Measurements from ENCODE around the gene STRBP. TPM values are rescaled to one million over a fixed set of nuclear protein-coding genes. Genes with fewer than 3 reads are reported as not detected.
A peak's percentile ranks its signal among the peaks of the same experiment; 100 is the strongest.
"Not testable (repeated sequence)": the region's sequence is repeated elsewhere in the genome, so short reads cannot be mapped to it uniquely, and the experiment has no call there.

STRBP gene
- total and polyA plus RNA-seq, 5 experiments from 2014 or later, result 18.2 to 35.0 (median 28.7) TPM

DNA sequence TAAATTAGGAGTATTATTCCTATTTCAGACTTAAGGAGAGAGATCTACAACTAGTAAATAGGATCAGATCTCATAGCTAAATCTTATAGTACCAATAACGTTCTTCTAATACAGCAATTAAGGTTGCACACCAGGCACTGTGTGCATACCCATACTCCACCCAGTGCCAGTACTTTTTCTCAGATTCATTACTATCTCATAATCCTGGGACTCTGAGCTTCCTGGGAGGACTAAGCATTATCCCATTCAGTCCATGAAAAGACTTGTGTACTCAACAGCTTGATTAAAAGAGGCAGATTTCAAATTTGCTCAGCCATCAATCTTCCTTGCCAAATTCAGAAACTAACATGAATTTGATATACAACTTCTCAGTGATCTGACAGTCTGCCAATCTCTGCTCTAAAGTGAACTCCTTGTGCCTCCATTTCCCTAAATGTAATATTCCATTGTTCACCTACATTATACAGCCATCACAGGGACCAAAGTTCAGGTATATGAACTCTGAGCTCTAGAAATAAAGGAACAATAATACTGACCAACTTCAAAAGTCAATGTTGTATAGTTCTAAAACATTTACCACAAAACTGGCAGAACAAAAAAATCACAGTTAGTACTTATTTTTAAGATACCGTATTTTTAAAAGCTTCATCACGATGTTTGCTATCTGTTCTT lies 7.2 kb downstream of the STRBP start:
- no peaks in the 10 kb centered on the region for H3K27me3 Mint-ChIP-seq
- H3K9me3 Mint-ChIP-seq, result no peaks in the 10 kb centered on the region
- no peak overlapping the region for H3K4me3 Mint-ChIP-seq
- peak overlapping the region in 3 of 10 donors; percentile 16 to 27 (median 17) for H3K27ac Mint-ChIP-seq
- peaks cover 0 to under 1% (median 0%) of the 10 kb centered on the region in 3 donors for H3K36me3 Mint-ChIP-seq
- POLR2A ChIA-PET, result no interaction called here
- DNase-seq, result no peak
- peaks cover 44 to 80% (median 72%) of the 10 kb centered on the region in 4 donors for H3K4me1 Mint-ChIP-seq
- ATAC-seq, result no peak

DNA sequence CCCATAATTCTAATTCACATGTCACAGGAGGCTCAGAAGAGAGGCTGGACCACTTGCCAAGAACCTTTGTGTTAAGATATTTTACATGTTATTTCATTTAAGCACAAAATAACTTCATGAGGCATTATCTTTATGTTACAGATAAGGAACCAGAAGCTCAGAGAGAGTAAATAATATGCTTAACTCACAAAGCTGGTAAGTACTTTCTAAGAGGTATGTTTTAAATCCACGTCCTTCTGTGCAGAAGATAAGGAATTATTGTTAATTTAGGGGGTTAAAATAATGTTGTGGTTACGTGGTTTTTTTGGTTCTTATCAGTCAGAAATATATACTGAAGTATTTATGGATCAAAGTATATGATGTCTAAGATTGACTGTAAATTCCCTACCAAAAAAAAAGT lies 8.0 kb downstream of the STRBP start:
- Mint-ChIP-seq H3K4me3 (no peak overlapping the region), H3K27ac (peak overlapping the region in 2 of 10 donors; percentile 41 to 47), H3K27me3 (no peaks in the 10 kb centered on the region), H3K4me1 (peaks cover 38 to 80% (median 65%) of the 10 kb centered on the region in 4 donors), H3K9me3 (no peaks in the 10 kb centered on the region), H3K36me3 (peaks cover 0 to 2% (median 0%) of the 10 kb centered on the region in 3 donors)
- DNase-seq, result no peak
- ATAC-seq, result no peak
- POLR2A ChIA-PET, result no interaction called here

DNA sequence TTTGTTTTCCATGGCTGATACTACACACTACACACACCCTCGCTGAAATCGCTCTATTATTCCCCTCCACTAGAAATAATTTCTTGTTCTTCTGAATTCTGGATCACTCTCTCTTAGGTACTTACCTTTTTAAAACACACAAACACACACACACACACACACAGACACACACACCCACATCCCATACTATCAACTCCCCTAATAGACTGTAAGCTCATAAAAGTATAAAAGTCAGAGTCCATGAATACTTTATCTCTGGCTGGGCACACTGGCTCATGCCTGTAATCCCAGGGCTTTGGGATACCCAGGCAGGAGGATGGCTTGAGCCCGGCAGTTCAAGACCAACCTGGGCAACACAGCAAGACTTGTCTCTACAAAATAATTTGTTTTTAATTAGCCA lies 11.1 kb downstream of the STRBP start:
- Mint-ChIP-seq H3K36me3 (peaks cover 0 to 2% (median 2%) of the 10 kb centered on the region in 3 donors), H3K4me3 (peak overlapping the region in 1 of 10 donors; percentile 34), H3K9me3 (no peaks in the 10 kb centered on the region), H3K4me1 (peaks cover 38 to 78% (median 52%) of the 10 kb centered on the region in 4 donors), H3K27me3 (no peaks in the 10 kb centered on the region), H3K27ac (no peak overlapping the region)
- no peak for DNase-seq
- POLR2A ChIA-PET, result interaction anchor here (0.7 kb wide), 1 partner anchor 28 kb away, joined by 5 read pairs; no protein-coding TSS in a partner anchor
- no peak for ATAC-seq

- H3K27ac Mint-ChIP-seq, result no peak overlapping the region
- DNase-seq, result no peak
- no peak for ATAC-seq
- POLR2A ChIA-PET, result interaction anchor here (0.5 kb wide), 1 partner anchor 90 kb away, joined by 3 read pairs; no protein-coding TSS in a partner anchor
- H3K36me3 Mint-ChIP-seq, result peaks cover 0 to 2% (median 2%) of the 10 kb centered on the region in 3 donors
- no peak overlapping the region for H3K4me3 Mint-ChIP-seq
- no peaks in the 10 kb centered on the region for H3K27me3 Mint-ChIP-seq
- H3K4me1 Mint-ChIP-seq, result peaks cover 36 to 74% (median 48%) of the 10 kb centered on the region in 4 donors
- no peaks in the 10 kb centered on the region for H3K9me3 Mint-ChIP-seq
Measured at GRCh38 chr9:123255718-123256117, 12.7 kb downstream of the STRBP start.

GRCh38 chr9:123253204-123253603 lies 15.2 kb downstream of the STRBP start:
- no peaks in the 10 kb centered on the region for H3K9me3 Mint-ChIP-seq
- POLR2A ChIA-PET, result no interaction called here
- ATAC-seq (no peak), DNase-seq (no peak)
- H3K27ac Mint-ChIP-seq, result no peak overlapping the region
- peaks cover 0 to 4% (median 2%) of the 10 kb centered on the region in 3 donors for H3K36me3 Mint-ChIP-seq
- peaks cover 20 to 65% (median 31%) of the 10 kb centered on the region in 4 donors for H3K4me1 Mint-ChIP-seq
- H3K27me3 Mint-ChIP-seq, result no peaks in the 10 kb centered on the region
- H3K4me3 Mint-ChIP-seq, result no peak overlapping the region

- Mint-ChIP-seq H3K4me1 (peaks cover 12 to 69% (median 28%) of the 10 kb centered on the region in 4 donors), H3K4me3 (no peak overlapping the region), H3K27ac (no peak overlapping the region), H3K9me3 (no peaks in the 10 kb centered on the region), H3K27me3 (no peaks in the 10 kb centered on the region), H3K36me3 (peaks cover 0 to 4% (median 2%) of the 10 kb centered on the region in 3 donors)
- POLR2A ChIA-PET, result no interaction called here
- ATAC-seq, result no peak
- DNase-seq, result no peak
Measured at GRCh38 chr9:123251741-123252140, 16.6 kb downstream of the STRBP start.

GRCh38 chr9:123251324-123251723 lies 17.1 kb downstream of the STRBP start:
- H3K4me3 Mint-ChIP-seq, result no peak overlapping the region
- H3K9me3 Mint-ChIP-seq, result no peaks in the 10 kb centered on the region
- peaks cover 10 to 70% (median 27%) of the 10 kb centered on the region in 4 donors for H3K4me1 Mint-ChIP-seq
- H3K36me3 Mint-ChIP-seq, result peaks cover 0 to 4% (median 2%) of the 10 kb centered on the region in 3 donors
- no peak for DNase-seq
- POLR2A ChIA-PET, result no interaction called here
- ATAC-seq, result no peak
- H3K27me3 Mint-ChIP-seq, result no peaks in the 10 kb centered on the region
- peak overlapping the region in 1 of 10 donors; percentile 49 for H3K27ac Mint-ChIP-seq

DNA sequence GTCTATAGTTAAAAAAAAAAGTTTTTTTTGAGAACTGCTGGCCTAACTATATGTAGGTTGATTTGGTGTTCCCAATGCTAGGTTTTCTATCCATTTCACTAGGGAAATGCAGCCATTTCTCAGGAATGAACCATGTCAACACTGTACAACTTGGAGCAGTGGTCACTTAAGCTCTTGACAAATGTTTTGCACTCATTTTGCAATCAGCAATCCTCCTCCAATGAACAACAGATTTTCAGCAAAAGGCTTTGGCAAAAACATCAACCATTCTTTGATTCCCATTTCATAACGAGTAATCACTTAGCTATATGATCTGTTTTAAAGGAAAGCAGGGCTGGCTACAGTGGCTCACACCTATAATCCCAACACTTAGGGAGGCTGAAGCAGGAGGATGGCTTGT lies 17.9 kb downstream of the STRBP start:
- Mint-ChIP-seq H3K27ac (no peak overlapping the region), H3K4me3 (no peak overlapping the region), H3K27me3 (no peaks in the 10 kb centered on the region), H3K4me1 (peaks cover 14 to 72% (median 33%) of the 10 kb centered on the region in 4 donors), H3K9me3 (no peaks in the 10 kb centered on the region), H3K36me3 (peaks cover 0 to 4% (median 0%) of the 10 kb centered on the region in 3 donors)
- POLR2A ChIA-PET, result no interaction called here
- DNase-seq (no peak), ATAC-seq (no peak)

DNA sequence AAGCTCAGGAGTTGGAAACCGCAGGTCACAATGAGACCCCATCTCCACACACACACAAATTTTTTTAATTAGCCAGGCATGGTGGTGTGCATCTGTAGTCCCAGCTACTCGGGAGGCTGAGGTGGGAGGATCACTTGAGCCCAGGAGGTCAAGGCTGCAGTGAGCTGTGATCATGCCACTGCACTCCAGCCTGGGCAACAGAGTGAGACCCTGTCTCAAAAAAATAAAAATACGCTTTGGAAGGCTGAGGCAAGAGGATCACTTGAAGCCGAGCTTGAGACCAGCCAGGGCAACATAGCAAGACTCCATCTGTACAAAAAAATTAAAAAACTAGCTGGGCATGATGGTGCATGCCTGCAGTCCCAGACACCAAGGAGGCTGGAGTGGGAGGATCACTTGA lies 19.2 kb downstream of the STRBP start:
- peaks cover 11 to 76% (median 41%) of the 10 kb centered on the region in 4 donors for H3K4me1 Mint-ChIP-seq
- DNase-seq, ATAC-seq, H3K4me3 Mint-ChIP-seq, H3K36me3 Mint-ChIP-seq, H3K27me3 Mint-ChIP-seq, H3K27ac Mint-ChIP-seq, POLR2A ChIA-PET, H3K9me3 Mint-ChIP-seq: not testable (repeated sequence)

DNA sequence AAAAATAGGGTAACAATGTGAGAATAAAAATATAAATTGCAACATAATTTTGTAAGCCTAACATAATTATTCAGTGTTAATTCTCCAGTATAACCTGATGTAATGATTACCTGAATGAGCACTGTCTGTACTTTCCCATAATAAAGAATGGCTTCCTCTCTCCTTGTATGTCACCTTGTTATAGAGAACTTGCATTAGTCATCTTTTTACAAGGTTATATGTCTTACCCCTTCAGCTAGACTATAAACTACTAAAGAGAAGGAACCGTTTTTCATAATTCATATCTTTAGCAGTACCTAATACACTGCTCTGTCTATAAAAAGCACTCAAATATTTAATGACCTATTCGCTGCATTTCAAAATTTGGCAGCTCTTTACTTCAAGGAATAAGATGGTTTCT lies 19.8 kb downstream of the STRBP start:
- Mint-ChIP-seq H3K9me3 (no peaks in the 10 kb centered on the region), H3K27ac (no peak overlapping the region), H3K27me3 (no peaks in the 10 kb centered on the region), H3K4me1 (peaks cover 12 to 77% (median 46%) of the 10 kb centered on the region in 4 donors), H3K4me3 (no peak overlapping the region), H3K36me3 (peaks cover 0 to 2% (median 0%) of the 10 kb centered on the region in 3 donors)
- ATAC-seq (no peak), DNase-seq (no peak)
- POLR2A ChIA-PET, result no interaction called here

- Mint-ChIP-seq H3K4me3 (peak overlapping the region in 1 of 10 donors; percentile 16), H3K36me3 (peaks cover 0 to 2% (median 0%) of the 10 kb centered on the region in 3 donors), H3K27me3 (no peaks in the 10 kb centered on the region), H3K4me1 (peaks cover 14 to 71% (median 41%) of the 10 kb centered on the region in 4 donors), H3K9me3 (no peaks in the 10 kb centered on the region), H3K27ac (peak overlapping the region in 1 of 10 donors; percentile 4)
- POLR2A ChIA-PET, result no interaction called here
- DNase-seq, result no peak
- no peak for ATAC-seq
Measured at GRCh38 chr9:123246534-123246933, 21.9 kb downstream of the STRBP start.

DNA sequence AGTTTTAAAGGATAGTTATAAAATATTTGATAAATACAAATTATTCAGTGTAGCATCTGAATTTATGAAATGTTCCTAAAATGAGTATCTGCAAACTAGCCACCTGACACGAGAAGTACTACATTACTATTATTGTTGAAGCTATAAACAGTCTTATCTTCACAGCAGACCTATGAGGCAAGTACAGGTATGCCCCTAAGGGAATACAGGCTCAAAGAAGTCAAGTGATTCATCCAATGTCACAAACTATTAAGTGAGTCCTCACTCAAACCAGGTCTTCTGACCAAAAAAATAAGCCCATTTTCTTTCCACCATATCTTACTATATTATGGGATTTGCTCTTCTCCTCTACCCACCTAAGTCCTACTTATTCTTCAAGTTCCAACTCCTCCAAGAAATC lies 28.7 kb downstream of the STRBP start:
- H3K27ac Mint-ChIP-seq, result peak overlapping the region in 3 of 10 donors; percentile 6 to 45 (median 9)
- H3K4me1 Mint-ChIP-seq, result peaks cover 17 to 68% (median 29%) of the 10 kb centered on the region in 4 donors
- no peak for ATAC-seq
- H3K4me3 Mint-ChIP-seq, result no peak overlapping the region
- DNase-seq, result no peak
- peaks cover 0 to 6% (median 5%) of the 10 kb centered on the region in 3 donors for H3K36me3 Mint-ChIP-seq
- POLR2A ChIA-PET, result interaction anchor here (0.7 kb wide), 1 partner anchor 30 kb away, joined by 3 read pairs; no protein-coding TSS in a partner anchor
- H3K9me3 Mint-ChIP-seq, result no peaks in the 10 kb centered on the region
- no peaks in the 10 kb centered on the region for H3K27me3 Mint-ChIP-seq

DNA sequence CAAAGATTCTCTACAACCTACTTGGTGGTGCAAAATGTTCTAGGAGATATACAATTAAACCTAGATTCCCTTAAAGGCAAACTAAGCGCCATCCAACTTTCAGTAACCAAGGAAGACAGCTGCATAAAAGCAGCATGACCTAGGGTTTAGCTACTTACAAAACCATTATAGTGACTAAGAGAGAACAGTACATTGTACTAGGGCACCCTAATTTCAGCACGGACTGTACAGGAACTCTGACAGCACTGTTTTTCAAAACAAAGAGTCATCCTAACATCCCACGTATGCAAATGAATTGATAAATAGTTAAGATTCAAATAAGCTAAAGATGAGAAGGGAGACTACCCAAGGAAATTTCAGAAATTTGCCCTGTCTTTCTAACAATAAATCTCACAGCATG lies 30.0 kb downstream of the STRBP start:
- H3K4me3 Mint-ChIP-seq, result no peak overlapping the region
- no peak for ATAC-seq
- H3K4me1 Mint-ChIP-seq, result peaks cover 16 to 65% (median 18%) of the 10 kb centered on the region in 4 donors
- no peak for DNase-seq
- H3K27me3 Mint-ChIP-seq, result no peaks in the 10 kb centered on the region
- H3K36me3 Mint-ChIP-seq, result peaks cover 0 to 8% (median 6%) of the 10 kb centered on the region in 3 donors
- H3K9me3 Mint-ChIP-seq, result no peaks in the 10 kb centered on the region
- H3K27ac Mint-ChIP-seq, result no peak overlapping the region
- POLR2A ChIA-PET, result no interaction called here
